ENCODE data around the gene CUEDC2. TPM values are rescaled to one million over a fixed set of nuclear protein-coding genes. Genes with fewer than 3 reads are reported as not detected.

Gene CUEDC2
- total RNA-seq, 4 donors from 2014 or later = 61.4 to 84.3 (median 67.5) TPM

DNA sequence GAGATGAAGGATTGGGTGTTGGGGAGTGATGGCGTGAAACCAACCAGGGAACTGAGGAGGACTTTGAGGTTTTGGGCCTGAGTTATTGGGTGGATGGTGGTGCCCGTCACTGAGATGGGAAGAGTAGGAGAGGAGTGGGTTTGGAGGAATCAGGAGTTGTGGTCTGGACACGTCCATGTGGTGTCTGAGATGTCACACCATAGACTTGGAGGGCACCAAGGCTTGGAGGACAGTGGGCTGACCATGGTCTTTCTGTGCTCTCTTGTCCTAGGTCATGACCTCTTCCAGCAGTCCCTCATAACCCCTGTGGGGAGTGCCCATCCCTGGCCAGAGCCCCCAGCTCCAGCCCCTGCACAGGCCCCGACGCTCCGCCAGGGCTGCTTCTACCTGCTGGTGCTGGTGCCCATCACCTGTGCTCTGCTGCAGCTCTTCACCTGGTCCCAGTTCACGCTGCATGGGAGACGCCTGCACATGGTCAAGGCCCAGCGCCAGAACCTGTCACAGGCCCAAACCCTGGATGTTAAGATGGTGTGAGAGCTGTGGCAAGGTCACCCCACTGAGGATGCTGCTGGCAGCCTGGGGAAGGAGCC is 43.2 kb upstream of the CUEDC2 start:
- Histone ChIP-seq H3K27me3 (no peaks in the 10 kb centered on the region), H3K4me3 (no peak overlapping the region), H3K27ac (no peak overlapping the region), H3K36me3 (peaks cover 0 to 37% of the 10 kb centered on the region in 2 donors), H3K4me1 (peaks cover 0 to 8% (median 0%) of the 10 kb centered on the region in 3 donors), H3K9me3 (no peaks in the 10 kb centered on the region)
- WGBS, 2 donors (ENCODE audit: low coverage in 1 of 2) = 78 to 93% methylated on average over 2 to 8 of the region's 9 CpGs
- no peak for ATAC-seq
- TF ChIP-seq CTCF (IDR thresholded peaks at IDR 0.05) (no peak), POLR2A (IDR thresholded peaks at IDR 0.05) (no peak), POLR2AphosphoS5 (IDR thresholded peaks at IDR 0.05) (no peak), EP300 (IDR thresholded peaks at IDR 0.05) (no peak)

GRCh38 chr10:102473445-102474331 is 41.3 kb upstream of the CUEDC2 start:
- TF ChIP-seq CTCF (IDR thresholded peaks at IDR 0.05) (no peak), EP300 (IDR thresholded peaks at IDR 0.05) (no peak), POLR2A (IDR thresholded peaks at IDR 0.05) (no peak), POLR2AphosphoS5 (IDR thresholded peaks at IDR 0.05) (no peak)
- no peaks in the 10 kb centered on the region for H3K9me3 ChIP-seq

DNA sequence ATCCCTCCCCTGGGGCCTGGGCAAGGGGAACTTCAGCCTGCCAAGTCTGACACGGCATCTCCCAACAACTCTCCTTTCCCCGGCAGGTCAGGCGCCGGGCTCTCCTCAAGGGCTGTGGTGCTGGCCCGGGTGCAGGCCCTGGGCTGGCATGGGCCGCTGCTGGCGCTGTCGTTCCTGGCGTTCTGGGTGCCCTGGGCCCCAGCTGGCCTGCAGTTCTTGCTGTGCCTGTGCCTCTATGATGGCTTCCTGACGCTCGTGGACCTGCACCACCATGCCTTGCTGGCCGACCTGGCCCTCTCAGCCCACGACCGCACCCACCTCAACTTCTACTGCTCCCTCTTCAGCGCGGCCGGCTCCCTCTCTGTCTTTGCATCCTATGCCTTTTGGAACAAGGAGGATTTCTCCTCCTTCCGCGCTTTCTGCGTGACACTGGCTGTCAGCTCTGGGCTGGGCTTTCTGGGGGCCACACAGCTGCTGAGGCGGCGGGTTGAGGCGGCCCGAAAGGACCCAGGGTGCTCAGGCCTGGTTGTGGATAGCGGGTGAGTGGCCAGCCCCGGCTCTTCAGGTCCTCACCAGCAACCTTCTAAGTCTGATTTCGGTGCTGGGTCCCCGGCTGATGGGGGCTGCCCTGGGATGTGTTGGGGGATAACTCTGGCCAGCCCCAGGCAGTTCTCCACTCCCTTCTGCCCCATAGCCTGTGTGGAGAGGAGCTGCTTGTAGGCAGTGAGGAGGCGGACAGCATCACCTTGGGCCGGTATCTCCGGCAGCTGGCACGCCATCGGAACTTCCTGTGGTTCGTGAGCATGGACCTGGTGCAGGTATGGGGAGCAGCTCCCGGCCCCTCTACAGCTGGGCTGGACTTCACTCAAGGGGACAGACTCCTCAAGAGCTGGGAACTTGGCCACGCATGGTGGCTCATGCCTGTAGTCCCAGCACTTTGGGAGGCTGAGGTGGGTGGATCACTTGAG is 38.5 kb upstream of the CUEDC2 start:
- H3K36me3 ChIP-seq = peaks cover 0 to 24% of the 10 kb centered on the region in 2 donors
- ATAC-seq = no peak
- no peak overlapping the region for H3K27ac ChIP-seq
- TF ChIP-seq POLR2AphosphoS5 (IDR thresholded peaks at IDR 0.05) (no peak), EP300 (IDR thresholded peaks at IDR 0.05) (no peak), POLR2A (IDR thresholded peaks at IDR 0.05) (no peak), CTCF (IDR thresholded peaks at IDR 0.05) (no peak)
- 93% methylated on average over 5 of the region's 36 CpGs; no CpG with 5 or more reads in 1 of the 2 donors for WGBS, 2 donors (ENCODE audit: low coverage in 1 of 2)
- no peak overlapping the region for H3K4me3 ChIP-seq
- peaks cover 0 to 10% (median 0%) of the 10 kb centered on the region in 3 donors for H3K4me1 ChIP-seq
- H3K9me3 ChIP-seq = no peaks in the 10 kb centered on the region
- H3K27me3 ChIP-seq = no peaks in the 10 kb centered on the region

More at GRCh38 chr10:102473445-102474331, 41.3 kb upstream of the CUEDC2 start:
- Histone ChIP-seq H3K27me3 (no peaks in the 10 kb centered on the region), H3K4me3 (no peak overlapping the region), H3K36me3 (peaks cover 0 to 30% of the 10 kb centered on the region in 2 donors), H3K27ac (no peak overlapping the region), H3K4me1 (peaks cover 0 to 6% (median 0%) of the 10 kb centered on the region in 3 donors)
- no peak for ATAC-seq
- WGBS, 2 donors (ENCODE audit: low coverage in 1 of 2) = 80 to 100% methylated on average over 2 to 3 of the region's 27 CpGs

DNA sequence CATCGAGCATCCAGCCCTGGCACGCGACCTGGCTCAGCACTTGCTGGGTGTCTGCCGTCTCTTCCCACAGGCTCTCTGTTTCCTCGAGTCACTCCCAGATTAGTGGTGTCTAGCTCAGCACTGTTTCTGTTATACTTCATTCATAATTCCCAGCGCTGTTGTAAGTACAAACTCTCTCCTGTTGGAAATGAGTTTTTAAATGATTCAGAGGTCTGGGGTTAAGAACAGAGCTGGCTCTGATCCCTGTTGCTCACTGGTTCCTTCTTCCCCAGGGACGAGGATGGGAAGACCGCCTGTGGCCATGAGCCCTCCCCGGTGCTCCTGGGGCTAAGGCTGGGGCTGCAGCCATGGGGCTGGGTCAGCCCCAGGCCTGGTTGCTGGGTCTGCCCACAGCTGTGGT is 36.3 kb upstream of the CUEDC2 start:
- Histone ChIP-seq H3K4me3 (no peak overlapping the region), H3K27ac (no peak overlapping the region), H3K4me1 (peaks cover 0 to 10% (median 0%) of the 10 kb centered on the region in 3 donors), H3K36me3 (peaks cover 0 to 24% of the 10 kb centered on the region in 2 donors), H3K27me3 (no peaks in the 10 kb centered on the region), H3K9me3 (no peaks in the 10 kb centered on the region)
- 37 to 69% methylated on average over 5 to 7 of the region's 9 CpGs for WGBS, 2 donors (ENCODE audit: low coverage in 1 of 2)
- TF ChIP-seq POLR2AphosphoS5 (IDR thresholded peaks at IDR 0.05) = no peak
- TF ChIP-seq EP300 (IDR thresholded peaks at IDR 0.05) = no peak
- TF ChIP-seq POLR2A (IDR thresholded peaks at IDR 0.05) = no peak
- TF ChIP-seq CTCF (IDR thresholded peaks at IDR 0.05) = no peak
- peak; percentile 16 for ATAC-seq

All from gastroesophageal sphincter (tissue), 4 donors.